Fibroblast of skin of back (primary cell): Measurements from ENCODE around the gene KLF4. TPM values are rescaled to one million over a fixed set of nuclear protein-coding genes. Genes with fewer than 3 reads are reported as not detected.
"Not testable (repeated sequence)": the region's sequence is repeated elsewhere in the genome, so short reads cannot be mapped to it uniquely, and the experiment has no call there.

Experiments
- DNase-seq: peaks from one replicate; pipeline ENCODE4 v3.0.0-alpha.2; 2013
- polyA plus RNA-seq, 2 experiments: library from polyadenylated mRNA; unstranded; fragments of 120-200 nt; gene quantifications; one replicate each; pipeline ENCODE4 v1.2.1, GENCODE V29; 2013; ENCODE audit not compliant: insufficient read length in 2 of 2

KLF4 gene
- 24.0 TPM for polyA plus RNA-seq (2013, experiment 1 of 2; ENCODE audit: insufficient read length)
- polyA plus RNA-seq (2013, experiment 2 of 2; ENCODE audit: insufficient read length) = 18.7 TPM

- peak; percentile 95 for DNase-seq
Measured at GRCh38 chr9:107489687-107490605, at the start of gene KLF4. KLF4 (minus strand) TSS chr9:107489769; CDS start chr9:107489172, 597 bp downstream.

GRCh38 chr9:107536462-107536861, 46.9 kb upstream of the KLF4 start:
- no peak for DNase-seq

GRCh38 chr9:107534510-107535078, 45.0 kb upstream of the KLF4 start:
- no peak for DNase-seq

GRCh38 chr9:107530679-107531078, 41.1 kb upstream of the KLF4 start:
- DNase-seq = no peak

- DNase-seq = no peak
Measured at GRCh38 chr9:107528686-107529085, 39.1 kb upstream of the KLF4 start.

- DNase-seq = no peak
Measured at GRCh38 chr9:107523539-107523938, 34.0 kb upstream of the KLF4 start.

GRCh38 chr9:107520186-107520585, 30.6 kb upstream of the KLF4 start:
- no peak for DNase-seq

GRCh38 chr9:107518037-107518807, 28.7 kb upstream of the KLF4 start:
- no peak for DNase-seq

GRCh38 chr9:107513464-107514100, 24.0 kb upstream of the KLF4 start:
- peak; percentile 38 for DNase-seq

- peak; percentile 94 for DNase-seq
Measured at GRCh38 chr9:107504585-107505455, 15.3 kb upstream of the KLF4 start.

GRCh38 chr9:107502464-107502863, 12.9 kb upstream of the KLF4 start:
- no peak for DNase-seq

GRCh38 chr9:107500421-107501200, 11.0 kb upstream of the KLF4 start:
- peak; percentile 27 for DNase-seq

- DNase-seq = no peak
Measured at GRCh38 chr9:107496976-107497375, 7.4 kb upstream of the KLF4 start.

- DNase-seq = no peak
Measured at GRCh38 chr9:107492381-107492970, 2.9 kb upstream of the KLF4 start.

GRCh38 chr9:107491081-107492053, 1.8 kb upstream of the KLF4 start:
- no peak for DNase-seq

GRCh38 chr9:107490606-107490970, 1.0 kb upstream of the KLF4 start:
- not testable (repeated sequence) for DNase-seq

GRCh38 chr9:107489144-107489673, 360 bp downstream of the KLF4 start:
- DNase-seq = no peak

- peak; percentile 59 for DNase-seq
Measured at GRCh38 chr9:107488375-107489143, 1.0 kb downstream of the KLF4 start.
